HG03064 (cell line): ENCODE results near the gene MICU1.
"Not testable (repeated sequence)": the region's sequence is repeated elsewhere in the genome, so short reads cannot be mapped to it uniquely, and the experiment has no call there.

Experiments used
- ATAC-seq: cut with Tn5 transposase; IDR thresholded peaks from one replicate; pipeline ENCODE4 v1.9.1; 2021; ENCODE audit warnings: low read depth; ENCODE audit not compliant: unreplicated experiment

Gene MICU1, protein sequence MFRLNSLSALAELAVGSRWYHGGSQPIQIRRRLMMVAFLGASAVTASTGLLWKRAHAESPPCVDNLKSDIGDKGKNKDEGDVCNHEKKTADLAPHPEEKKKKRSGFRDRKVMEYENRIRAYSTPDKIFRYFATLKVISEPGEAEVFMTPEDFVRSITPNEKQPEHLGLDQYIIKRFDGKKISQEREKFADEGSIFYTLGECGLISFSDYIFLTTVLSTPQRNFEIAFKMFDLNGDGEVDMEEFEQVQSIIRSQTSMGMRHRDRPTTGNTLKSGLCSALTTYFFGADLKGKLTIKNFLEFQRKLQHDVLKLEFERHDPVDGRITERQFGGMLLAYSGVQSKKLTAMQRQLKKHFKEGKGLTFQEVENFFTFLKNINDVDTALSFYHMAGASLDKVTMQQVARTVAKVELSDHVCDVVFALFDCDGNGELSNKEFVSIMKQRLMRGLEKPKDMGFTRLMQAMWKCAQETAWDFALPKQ

DNA sequence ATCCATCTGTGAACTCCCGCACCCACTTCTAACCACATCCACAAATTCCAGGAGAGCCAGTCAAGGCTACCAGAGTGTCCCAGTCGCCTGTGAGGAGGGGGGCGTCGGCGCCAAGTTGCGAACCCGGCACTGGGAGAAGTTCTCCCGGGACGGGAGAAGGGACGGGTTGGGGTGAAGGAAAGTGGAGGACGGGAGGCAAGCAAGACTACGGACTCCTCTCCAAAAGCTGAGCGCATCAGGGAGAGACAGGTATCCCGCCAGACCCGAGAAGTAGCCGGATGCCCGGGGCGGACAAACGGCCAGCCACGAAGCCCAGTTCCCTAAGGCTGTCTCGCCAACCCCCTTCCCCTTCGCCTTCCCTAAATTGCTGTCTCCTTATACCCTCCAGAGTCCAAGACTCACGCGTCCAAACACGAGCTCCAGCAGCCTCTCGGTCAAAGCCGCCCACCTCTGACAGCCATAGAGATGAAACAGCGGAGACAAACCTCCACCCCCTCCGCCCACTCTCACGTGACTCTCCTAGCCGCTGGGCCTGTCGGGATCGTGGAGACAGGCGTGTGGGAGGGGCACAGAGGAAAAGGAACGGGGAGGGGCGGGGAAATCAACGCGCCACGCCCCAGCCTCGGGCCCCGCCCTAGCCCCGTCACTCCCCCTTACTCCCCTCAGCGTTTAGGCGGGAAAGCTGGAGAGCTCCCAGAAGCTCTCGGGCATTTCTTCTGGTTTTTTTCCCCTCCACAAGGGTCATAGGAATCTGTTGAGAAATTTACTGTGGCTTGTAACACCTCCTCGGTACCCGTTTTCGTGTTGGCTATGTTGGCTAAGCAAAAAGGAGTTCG lies at the start of gene MICU1:
TSS of gene MICU1 (minus strand) at position 472 of the 836 bp plus-strand sequence. CDS start 59,286 bp downstream, outside the sequence.
- ATAC-seq: peak; percentile 97

DNA sequence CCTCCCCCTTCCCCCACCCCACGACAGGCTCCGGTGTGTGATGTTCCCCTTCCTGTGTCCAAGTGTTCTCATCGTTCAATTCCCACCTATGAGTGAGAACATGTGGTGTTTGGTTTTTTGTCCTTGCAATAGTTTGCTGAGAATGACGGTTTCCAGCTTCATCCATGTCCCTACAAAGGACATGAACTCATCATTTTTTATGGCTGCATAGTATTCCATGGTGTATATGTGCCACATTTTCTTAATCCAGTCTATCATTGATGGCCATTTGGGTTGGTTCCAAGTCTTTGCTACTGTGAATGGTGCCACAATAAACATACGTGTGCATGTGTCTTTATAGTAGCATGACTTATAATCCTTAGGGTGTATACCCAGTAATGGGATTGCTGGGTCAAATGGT lies 48.3 kb upstream of the MICU1 start:
- ATAC-seq: not testable (repeated sequence)

DNA sequence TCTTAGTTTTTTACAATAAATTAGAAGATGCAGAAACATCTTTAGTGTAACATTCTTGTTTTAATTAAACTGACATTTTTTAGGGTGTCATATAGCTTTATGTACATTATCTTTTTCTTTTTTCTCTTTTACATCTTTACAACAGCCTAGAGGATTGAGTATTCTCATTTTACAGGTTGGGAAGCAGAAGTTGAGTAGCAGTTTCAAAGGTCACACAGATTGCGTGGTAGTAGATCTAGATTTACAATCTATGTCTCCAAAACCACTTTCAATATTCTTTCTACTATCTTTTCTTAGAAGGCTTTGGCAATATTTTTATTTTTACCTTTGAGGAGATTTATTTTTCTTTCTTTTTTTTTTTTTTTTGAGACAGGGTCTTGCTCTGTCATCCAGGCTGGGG lies 47.4 kb upstream of the MICU1 start:
- no peak for ATAC-seq

DNA sequence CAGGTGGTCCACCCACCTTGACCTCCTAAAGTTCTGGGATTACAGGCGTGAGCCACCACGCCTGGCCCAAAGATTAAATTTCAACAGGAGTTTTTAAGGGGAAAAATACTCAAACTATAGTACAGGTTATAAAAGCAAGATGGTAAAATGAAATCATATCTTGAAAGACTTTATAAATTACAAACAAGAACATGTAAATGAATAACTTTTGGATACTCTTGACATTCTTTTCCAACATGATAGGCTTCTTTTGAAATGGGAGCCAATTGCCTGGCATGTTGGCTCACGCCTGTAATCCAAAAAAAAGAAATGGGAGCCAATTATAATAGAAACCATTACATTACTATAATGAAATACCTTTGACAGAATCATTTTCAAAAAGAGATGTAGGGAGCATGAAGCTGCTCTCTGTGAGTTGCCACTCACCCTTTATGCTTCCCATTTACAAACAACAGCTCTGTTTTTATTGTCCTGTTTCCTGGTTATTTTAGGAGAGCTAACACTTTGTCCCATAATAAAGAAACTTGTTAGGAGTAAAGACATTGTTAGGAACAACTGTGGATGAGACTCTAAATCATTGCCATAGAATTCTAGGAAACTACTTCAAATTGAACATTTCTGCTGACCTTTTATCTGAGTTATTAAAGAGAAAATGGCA lies 41.5 kb upstream of the MICU1 start:
- ATAC-seq: no peak

DNA sequence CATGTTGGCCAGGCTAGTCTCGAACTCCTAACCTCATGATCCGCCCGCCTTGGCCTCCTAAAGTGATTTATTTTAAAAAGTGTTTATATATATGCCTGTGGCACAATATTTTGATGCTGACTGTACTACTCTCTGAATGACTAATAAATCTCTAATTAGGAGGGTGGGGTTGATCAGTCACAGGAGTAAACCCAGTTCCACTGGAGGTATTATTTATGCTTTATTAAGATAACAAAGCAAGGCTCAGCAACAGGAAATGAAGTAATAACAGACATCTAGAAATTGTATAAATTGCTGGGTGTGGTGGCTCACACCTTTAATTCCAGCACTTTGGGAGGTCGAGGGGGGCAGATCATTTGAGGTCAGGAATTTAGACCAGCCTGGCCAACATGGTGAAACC lies 40.0 kb upstream of the MICU1 start:
- ATAC-seq: no peak

DNA sequence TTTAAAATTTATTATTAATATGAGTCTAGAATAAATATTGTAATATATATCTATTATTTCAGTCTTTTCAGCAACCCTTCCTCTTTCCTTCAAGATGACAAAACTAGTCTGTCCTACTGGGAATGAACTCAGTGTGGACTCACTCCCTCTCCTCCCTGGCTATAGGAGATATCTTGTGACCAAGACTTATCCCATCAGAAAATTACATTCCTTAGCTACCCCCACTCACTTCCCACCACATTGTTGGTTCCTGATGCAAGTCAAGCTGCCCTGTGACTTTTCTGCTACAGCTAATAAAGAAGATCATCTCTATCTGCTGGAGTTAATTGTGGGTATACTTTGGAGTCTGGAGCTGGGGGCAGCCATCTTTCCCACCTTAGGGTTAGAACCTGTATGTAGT lies 38.1 kb upstream of the MICU1 start:
- no peak for ATAC-seq

DNA sequence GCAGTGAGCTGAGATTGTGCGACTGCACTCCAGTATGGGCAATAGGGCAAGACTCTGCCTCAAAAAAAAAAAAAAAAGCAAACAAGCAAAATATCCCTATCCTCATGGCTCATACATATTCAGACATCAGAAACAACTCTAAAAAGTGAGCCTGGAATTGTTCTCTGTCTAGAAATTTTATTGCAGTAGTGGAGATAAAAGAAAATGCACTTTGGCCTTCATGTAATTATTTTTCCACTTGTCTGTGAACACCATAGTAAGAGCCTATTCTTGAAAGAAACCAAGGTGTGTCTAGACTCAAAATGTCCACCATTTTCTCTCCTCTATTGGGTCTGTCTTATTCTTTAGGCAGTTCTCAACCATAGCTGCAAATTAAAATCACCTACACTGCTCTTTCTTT lies 35.6 kb upstream of the MICU1 start:
- ATAC-seq: no peak

DNA sequence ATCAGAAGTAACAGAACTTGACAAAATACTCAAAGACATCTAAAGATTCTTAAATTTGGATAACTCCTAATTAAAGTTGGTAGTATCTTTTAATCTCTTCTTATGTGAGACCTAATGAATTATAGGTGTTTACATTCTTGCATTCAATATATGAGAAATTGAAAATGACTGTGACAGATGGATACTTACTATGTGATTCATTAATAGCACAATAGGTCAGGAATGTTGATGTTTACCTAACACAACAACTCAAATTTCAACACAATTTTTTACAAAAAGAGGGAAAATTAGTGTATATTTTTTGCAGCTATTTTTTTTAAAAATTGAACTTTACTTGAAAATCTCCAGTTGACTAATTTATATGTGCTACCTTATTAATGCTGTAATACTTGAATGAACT lies 34.3 kb upstream of the MICU1 start:
- no peak for ATAC-seq

DNA sequence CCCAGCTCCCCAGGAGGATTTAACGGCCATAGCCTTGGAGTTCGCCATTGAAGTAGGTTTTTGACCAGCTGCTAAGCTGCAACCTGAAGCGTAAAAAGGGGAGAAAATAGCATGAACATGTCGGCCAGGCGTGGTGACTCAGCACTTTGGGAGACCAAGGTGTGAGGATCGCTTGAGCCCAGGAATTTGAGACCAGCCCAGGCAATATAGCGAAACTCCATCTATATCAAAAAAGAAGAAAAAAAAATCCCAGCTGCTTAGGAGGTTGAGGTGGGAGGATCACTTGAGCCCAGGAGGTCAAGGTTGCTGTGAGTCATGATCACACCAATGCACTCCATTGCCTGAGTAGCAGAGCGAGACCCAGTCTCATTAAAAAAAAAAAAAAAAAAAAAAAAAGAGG lies 33.8 kb upstream of the MICU1 start:
- ATAC-seq: no peak

DNA sequence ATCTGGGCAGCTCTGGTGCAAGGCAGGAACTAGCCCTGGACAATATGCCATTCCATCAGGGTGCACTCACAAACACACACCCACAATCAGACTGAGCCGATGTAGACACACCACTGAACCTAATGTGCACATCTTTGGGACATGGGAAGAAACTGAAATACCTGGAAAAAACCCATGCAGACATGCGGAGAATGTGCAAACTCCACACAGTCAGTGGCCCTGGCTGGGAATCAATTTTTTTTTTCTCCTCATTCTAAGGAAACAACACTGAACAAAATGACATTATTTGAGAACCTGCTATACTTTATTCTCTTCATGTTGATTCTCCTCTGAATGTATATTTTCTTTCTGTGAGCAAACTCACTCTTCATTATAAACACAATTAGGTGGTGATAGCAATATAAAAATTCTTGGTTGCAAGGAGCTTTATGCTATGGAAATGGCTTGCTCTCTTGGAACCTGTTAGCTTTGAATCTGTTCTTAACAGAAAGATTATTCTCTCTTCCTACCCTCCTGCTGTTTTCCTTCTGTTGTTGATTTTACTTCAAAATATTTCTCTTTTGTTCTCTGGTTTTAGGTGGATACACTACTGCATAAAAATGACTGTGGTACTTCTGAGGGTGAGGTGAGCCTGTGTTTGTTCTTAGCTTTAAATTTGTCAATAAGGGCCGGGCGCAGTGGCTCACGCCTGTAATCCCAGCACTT lies 33.0 kb upstream of the MICU1 start:
- no peak for ATAC-seq

DNA sequence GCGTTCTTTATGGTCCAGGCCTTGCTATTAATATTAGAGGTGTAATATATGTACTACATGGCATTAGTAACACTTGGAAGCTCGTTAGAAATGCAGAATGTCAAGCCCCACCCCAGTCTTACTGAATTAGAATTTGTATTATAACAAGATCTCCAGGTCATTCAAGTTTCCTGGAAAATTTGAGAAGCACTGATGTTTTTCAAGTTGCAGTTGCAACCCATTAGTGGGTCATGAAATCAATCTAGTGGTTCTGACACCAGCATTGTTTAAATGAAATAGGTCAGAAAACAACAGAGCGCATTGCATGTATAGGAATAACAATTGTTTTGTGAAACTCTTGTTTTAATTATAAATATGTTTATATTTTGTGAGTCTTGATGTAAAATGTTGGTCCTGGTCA lies 28.8 kb upstream of the MICU1 start:
- ATAC-seq: no peak

DNA sequence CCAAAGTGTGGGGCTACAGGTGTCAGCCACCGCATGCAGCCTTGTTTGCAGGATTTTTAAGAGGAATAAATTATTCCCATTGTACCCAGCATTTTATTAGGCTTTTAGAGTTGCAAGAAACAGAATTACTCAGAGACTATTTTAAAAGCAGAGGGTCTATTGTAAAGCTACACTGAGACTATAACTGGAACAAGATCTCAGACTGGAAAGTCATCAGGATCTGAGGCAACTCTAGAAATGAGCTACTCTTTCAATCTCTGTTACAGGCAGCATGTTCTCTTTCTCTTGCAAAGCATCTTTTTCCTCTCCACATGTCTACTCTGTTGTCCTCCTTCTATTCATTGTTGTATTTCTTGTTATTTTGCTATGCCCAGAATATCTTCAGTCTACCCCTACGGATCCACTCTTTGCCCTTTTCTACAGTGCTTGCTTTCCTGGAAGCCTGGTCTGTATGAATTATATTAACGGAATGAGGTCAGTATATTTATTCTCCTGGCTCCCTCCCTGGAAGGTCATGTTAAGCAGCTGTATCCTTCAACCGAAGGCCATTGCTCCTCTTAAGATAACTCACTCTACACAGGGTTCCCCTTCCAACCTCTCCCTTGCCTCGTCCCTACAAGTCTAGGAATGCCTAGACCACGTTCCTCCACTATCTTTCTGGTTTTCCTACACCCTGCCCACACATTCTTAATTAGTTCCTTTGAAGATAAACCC lies 27.7 kb upstream of the MICU1 start:
- no peak for ATAC-seq

DNA sequence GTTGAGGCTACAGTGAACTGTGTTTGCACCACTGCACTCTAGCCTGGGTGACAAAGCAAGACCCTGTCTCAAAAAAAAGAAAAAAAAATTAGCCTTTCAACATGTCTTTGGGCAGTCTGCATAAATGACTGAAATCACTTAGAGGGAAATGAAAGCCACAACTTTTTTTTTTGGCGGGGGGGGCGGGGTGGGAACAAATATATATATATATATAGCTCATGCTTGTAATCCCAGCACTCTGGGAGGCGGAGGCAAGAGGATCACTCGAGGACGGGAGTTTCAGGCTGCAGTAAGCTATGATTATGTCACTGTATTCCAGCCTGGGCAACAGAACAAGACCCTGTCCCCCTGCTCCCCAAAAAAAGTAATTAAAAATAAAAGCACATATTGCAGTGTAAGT lies 23.4 kb upstream of the MICU1 start:
- ATAC-seq: no peak

DNA sequence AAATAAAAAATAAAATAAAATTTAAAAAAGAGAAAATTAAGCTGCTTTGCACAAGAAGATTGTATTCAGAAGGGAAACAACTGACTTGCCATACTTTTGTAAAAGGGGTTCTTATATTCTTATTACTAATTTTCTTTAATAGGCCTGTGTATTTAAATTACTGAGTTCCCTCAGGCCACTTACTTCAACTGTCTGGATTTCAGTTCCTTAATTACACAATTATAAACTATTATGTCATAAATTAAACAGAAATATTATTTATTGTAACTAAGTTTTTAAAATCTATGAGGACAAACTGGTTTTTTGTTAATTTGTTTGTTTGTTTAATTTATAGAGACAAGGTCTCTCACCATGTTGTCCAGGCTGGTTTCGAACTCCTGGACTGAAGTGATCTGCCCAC lies 22.4 kb upstream of the MICU1 start:
- ATAC-seq: no peak

DNA sequence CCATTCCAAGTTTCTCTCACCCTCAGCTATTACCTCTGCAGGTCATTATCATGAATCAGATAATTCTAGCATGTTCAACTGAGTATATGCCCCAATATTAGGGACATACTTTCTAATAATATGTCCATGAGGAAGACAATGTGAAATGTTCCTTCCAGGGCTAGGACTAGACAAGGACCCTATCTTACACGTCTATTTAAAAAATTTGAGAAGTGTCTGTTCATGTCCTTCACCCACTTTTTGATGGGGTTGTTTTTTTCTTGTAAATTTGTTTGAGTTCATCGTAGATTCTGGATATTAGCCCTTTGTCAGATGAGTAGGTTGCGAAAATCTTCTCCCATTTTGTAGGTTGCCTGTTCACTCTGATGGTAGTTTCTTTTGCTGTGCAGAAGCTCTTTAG lies 21.1 kb upstream of the MICU1 start:
- ATAC-seq: not testable (repeated sequence)

DNA sequence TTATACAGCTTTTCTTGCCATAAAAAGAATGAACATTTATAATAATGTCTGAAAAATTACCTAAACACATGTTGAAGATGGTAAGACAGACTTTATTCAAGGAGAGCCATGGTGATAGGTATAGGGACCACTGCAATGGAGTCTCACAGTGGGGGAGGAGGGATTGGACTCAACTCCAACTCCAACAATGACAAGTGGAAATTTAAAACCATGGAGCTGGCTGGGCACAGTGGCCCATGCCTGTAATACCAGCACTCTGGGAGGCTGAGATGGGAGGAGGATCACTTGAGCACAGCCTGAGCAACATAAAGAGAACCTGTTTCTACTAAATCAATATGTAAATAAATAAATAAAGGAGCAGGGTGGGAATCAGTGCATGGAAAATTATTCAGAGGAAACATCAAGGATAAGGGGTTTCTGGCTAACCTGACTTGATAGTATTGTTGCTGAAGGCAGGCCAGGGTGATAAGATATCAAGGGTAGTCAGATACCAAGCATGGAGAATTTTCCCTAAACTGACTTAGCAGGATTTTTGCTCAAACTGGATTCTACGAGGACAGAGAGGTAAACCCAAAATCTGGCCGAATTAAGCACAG lies 19.5 kb upstream of the MICU1 start:
- no peak for ATAC-seq

DNA sequence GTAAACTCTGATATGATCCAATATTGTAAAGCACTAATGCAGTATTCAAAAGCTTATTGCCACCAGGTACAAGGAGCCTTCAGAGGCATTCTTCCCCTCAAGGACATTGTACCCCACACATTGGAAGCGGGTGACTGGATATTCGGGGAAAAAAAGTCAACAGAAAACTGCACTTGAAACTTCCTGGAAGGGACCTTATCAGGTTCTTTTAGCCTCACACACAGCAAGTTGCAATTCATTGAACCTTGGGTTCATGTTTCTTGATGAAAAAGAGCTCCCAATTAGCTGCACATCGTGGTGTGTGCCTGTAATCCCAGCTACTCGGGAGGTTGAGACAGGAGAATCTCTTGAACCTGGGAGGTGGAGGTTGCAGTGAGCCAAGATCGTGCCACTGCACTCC lies 16.4 kb upstream of the MICU1 start:
- ATAC-seq: no peak

DNA sequence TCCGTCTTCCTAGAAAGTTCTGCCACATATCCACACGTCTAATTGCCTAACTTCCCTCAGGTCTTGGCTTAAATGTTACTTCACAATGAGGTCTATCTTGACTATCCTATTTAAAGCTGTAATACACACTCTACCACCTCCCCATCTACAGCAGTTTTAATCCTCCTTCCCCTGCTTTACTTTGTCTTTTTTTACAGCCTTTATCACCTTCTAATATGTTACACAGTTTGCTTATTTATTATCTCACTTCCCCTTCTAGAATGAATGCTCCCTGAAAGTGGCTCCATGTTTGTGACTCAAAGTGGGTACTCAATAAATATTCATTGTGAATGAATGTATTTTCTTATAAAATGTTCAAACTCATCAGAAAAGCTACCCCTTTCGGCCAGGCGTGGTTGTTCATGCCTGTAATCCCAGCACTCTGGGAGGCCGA lies 13.6 kb upstream of the MICU1 start:
- ATAC-seq: no peak

DNA sequence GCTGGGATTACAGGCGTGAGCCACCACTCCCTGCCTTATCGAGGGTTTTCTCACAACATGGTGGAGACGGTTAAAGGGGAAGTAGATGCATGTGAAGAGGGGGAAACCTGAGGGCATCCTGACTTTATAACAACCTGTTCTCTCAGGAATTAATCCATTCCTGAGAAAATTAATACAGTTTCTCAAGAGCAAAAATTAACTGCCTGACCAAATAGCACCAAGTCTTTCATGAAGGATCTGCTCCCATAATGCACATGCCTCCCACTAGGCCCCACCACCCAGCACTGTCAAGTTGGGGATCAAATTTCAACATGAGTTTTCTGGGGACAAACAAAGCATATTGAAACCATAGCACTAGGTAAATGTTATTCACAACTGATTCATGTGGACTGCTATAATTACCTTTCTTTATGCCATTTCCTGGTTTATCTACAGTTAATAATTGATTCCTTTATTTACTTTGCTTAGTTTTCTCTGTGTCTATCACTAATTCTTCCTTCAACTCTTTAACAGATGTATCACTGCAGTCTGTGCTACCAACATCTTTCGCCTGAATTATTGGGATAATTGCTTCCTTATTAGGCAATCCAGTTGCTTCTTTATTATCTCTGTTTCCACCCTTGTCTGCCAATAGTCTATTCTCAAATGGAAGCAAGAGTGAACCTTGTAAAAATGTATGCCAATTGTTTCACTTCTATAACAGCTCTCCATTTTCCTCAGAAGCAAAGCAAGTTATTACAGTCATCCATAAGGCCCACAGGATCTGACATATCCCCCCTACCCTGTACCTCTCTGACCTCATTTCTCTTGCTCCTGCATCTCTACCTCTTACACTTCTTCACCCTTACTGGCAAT lies 12.9 kb upstream of the MICU1 start:
- ATAC-seq: no peak
